ENCODE results near the gene TMEM169. TPM values are rescaled to one million over a fixed set of nuclear protein-coding genes. Genes with fewer than 3 reads are reported as not detected.

TMEM169 gene
- total RNA-seq, 2 donors from 2014 or later: 0.15 to 0.21 TPM

- H3K4me1 ChIP-seq: no peaks in the 10 kb centered on the region
- no peak for DNase-seq
- H3K9ac ChIP-seq (ENCODE audit: low read depth in 2 of 2, low read length in 2 of 2): no peak overlapping the region
- no peaks in the 10 kb centered on the region for H3K9me3 ChIP-seq
- no peak overlapping the region for H3K4me3 ChIP-seq
- H3K27me3 ChIP-seq: no peaks in the 10 kb centered on the region
- H3K27ac ChIP-seq: no peak overlapping the region
- H3K36me3 ChIP-seq: peaks cover 29% of the 10 kb centered on the region
- intact Hi-C loops (cut with DNase I): no loop called here
- TF ChIP-seq, protein P1, sequence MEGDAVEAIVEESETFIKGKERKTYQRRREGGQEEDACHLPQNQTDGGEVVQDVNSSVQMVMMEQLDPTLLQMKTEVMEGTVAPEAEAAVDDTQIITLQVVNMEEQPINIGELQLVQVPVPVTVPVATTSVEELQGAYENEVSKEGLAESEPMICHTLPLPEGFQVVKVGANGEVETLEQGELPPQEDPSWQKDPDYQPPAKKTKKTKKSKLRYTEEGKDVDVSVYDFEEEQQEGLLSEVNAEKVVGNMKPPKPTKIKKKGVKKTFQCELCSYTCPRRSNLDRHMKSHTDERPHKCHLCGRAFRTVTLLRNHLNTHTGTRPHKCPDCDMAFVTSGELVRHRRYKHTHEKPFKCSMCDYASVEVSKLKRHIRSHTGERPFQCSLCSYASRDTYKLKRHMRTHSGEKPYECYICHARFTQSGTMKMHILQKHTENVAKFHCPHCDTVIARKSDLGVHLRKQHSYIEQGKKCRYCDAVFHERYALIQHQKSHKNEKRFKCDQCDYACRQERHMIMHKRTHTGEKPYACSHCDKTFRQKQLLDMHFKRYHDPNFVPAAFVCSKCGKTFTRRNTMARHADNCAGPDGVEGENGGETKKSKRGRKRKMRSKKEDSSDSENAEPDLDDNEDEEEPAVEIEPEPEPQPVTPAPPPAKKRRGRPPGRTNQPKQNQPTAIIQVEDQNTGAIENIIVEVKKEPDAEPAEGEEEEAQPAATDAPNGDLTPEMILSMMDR (IDR thresholded peaks at IDR 0.05): no peak
These were observed 65.7 kb downstream of the TMEM169 start for GRCh38 chr2:216147172-216148131.

DNA sequence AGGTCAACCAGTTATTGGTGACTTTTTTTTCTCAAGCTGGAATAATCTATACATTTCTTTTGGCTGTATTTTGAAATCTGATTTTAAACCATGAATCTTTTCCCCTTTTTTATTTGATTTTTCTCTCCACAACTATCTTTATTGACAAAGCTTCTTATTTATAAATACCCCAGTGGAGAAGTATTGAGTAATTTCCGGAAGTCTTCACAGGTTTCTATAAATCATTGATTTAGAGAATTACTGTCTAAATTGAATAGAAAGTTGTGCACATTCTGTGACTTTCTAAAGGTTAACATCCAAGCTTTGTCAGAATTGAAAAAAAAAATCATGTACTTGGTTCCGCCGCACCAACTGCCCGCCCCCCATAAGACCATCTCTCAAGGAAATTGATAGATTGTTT lies 67.3 kb downstream of the TMEM169 start:
- TF ChIP-seq, protein P1 (IDR thresholded peaks at IDR 0.05): no peak
- Histone ChIP-seq H3K36me3 (peaks cover 22% of the 10 kb centered on the region), H3K4me1 (no peaks in the 10 kb centered on the region), H3K27me3 (no peaks in the 10 kb centered on the region), H3K27ac (no peak overlapping the region), H3K4me3 (no peak overlapping the region), H3K9ac (ENCODE audit: low read depth in 2 of 2, low read length in 2 of 2) (no peak overlapping the region), H3K9me3 (no peaks in the 10 kb centered on the region)
- intact Hi-C loops (cut with DNase I): no loop called here
- DNase-seq: no peak

GRCh38 chr2:216149741-216150140 lies 68.0 kb downstream of the TMEM169 start:
- H3K27me3 ChIP-seq: no peaks in the 10 kb centered on the region
- H3K4me1 ChIP-seq: no peaks in the 10 kb centered on the region
- H3K9ac ChIP-seq (ENCODE audit: low read depth in 2 of 2, low read length in 2 of 2): no peak overlapping the region
- DNase-seq: no peak
- H3K27ac ChIP-seq: no peak overlapping the region
- intact Hi-C loops (cut with DNase I): no loop called here
- no peak overlapping the region for H3K4me3 ChIP-seq
- no peaks in the 10 kb centered on the region for H3K9me3 ChIP-seq
- peaks cover 19% of the 10 kb centered on the region for H3K36me3 ChIP-seq
- TF ChIP-seq, protein P1 (IDR thresholded peaks at IDR 0.05): no peak

- DNase-seq: no peak
- Histone ChIP-seq H3K9ac (ENCODE audit: low read depth in 2 of 2, low read length in 2 of 2) (no peak overlapping the region), H3K27ac (no peak overlapping the region), H3K36me3 (peaks cover 18% of the 10 kb centered on the region), H3K4me1 (no peaks in the 10 kb centered on the region), H3K27me3 (no peaks in the 10 kb centered on the region), H3K9me3 (no peaks in the 10 kb centered on the region), H3K4me3 (no peak overlapping the region)
- TF ChIP-seq, protein P1 (IDR thresholded peaks at IDR 0.05): no peak
- intact Hi-C loops (cut with DNase I): no loop called here
These were observed 69.8 kb downstream of the TMEM169 start for GRCh38 chr2:216151313-216152025.

Other genes starting within 250 kb of the TMEM169 start
- 1 to 10 TPM; 8.5 to 9.4 TPM for gene MREG, start 68.4 kb upstream of the TMEM169 start, total RNA-seq
- gene PECR, start 110 bp upstream of the TMEM169 start, total RNA-seq: 10 to 100 TPM; 15.9 to 22.5 TPM
- gene XRCC5, start 27.4 kb downstream of the TMEM169 start, total RNA-seq: 100 to 1,000 TPM; 205 to 244 TPM

Data from colonic mucosa (tissue), 4 donors.